ENCODE data around the gene PRPF31.

PRPF31 gene

DNA sequence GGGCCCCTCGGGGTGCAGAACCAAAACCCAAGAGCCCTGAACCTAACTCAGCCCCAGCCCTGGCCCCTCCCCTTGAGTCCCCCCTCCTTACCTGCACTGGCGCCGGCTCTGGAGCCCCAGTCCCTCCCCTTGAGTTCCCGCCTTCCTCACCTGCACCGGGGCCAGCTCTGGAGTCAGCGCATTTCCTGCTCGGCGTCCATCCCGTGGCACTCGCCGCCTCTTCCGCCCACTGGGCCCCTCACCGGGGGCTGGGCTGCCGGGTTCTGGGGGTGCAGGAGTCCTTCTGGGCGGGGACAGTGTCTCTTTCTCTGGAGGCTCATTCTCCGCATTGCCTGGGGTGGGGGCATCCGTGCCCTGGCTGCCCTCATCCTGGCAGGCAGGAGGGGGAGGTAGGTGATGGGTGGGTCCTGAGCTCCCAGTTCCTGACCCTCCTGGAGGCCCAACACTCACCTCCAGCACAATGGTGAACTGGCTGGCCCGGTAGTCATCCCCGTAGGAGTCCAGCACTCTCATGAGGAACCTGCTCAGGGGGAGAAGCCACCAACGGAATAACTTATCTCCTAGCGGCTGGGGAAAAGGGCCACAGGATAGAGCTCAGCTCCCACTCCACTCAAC, 7.6 kb upstream of the PRPF31 start:
- DNase-seq, result no peak

DNA sequence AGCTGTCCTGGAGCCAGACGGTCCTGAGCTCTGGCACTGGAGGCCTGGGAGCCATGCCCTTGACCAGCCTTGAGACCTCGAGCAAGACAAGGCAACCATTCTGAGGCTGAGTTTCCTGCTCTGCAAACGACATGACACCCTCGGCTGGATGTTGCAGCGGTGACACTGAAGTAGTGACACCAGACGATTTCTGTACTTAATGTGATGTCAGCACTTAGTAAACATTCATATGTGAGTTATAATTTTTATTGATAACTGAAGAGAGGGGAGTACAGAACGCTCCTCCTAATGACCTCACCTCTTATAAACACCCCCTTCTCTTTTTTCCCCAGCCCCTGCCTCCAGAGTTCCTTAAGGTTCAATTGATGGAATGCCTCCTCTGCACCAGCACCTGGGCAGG, 7.1 kb upstream of the PRPF31 start:
- DNase-seq, result no peak

DNA sequence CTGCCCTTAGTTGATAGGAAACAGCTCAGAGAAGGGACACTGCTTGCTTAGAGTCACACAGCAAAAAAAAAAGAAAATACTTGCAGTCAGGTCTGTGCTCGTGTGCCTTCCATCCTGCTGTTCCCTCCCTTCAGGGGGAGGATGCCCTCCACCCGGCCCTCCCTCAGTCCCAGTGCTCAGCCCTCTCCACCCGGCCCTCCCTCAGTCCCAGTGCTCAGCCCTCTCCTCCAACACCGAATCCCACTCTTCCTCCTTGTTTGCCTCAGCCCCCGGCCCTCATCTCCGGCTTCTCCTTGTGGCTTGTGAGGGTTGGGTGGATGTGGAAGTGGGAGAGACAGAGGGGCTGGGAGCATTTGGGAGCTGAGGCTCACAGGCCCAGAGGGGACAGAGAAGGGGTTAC, 5.9 kb upstream of the PRPF31 start:
- DNase-seq, result no peak

DNA sequence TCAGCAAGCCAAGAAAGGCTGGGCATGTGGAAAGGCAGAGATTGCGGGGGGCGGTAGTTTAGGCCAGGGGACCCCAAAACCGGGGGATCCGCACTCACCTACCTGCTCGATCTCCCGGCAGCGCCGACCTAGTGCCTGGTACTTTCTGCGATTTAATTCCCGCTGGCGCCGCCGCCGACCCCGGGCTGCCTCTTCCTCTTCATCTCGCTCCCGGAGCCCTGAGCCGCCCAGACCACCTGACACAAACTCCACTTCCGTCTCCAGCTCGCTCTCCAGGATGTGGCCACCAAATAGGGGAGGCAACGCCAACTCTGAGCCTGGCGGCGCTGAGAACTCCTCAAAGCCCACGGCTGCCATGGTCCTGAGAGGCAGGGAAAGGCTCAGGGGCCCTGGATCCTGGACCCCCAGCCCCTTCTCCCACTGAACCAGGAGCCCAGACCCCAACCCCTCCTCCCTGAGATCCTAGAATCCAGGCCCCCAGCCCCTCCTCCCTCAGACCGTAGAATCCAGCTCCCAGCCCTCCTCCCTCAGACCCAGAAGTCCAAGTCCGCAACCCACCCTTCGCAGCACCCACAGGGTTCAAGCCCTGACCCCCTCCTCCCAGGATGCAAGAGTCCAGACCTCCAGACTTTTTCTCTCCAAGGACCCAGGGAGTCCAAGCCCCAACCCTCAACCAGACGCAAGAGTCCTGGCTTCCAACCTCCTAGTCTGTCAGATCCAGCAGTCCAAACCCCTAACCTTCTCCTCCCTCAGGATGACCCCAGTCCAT, 1.0 kb upstream of the PRPF31 start:
- peak in 1 of 2 donors; percentile 61 for DNase-seq

DNA sequence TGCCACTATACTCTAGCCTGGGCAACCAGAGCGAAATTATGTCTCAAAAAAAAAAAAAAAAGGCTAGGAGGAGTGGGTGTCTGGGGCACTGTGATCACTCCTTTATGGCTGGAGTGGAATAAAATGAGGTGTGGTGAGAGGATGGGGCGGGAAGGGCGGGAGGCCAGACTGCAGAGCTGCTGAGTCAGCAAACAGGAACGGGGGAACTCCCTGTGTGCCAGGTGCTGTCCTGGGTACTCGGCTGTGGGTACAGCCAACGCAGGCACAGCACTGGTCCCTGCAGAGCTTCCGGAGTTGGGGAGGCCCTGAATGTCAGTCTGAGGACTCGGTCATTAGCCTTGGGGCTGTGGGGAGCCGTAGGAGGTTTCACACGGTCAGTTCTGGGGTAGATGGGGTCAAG, 5.7 kb downstream of the PRPF31 start:
- DNase-seq, result no peak

DNA sequence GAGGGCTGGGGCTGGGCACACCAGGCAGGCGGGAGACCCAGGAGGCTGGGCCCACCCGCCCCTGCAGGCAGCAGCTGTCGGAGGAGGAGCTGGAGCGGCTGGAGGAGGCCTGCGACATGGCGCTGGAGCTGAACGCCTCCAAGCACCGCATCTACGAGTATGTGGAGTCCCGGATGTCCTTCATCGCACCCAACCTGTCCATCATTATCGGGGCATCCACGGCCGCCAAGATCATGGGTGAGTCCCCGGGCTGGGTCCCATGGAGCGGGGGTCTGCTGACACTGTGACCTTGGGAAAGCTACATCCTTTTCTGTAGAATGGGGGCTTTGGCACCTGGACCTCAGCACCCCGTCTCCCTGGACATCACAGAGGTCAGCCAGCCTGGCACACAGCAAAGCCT, 8.1 kb downstream of the PRPF31 start:
- no peak for DNase-seq

DNA sequence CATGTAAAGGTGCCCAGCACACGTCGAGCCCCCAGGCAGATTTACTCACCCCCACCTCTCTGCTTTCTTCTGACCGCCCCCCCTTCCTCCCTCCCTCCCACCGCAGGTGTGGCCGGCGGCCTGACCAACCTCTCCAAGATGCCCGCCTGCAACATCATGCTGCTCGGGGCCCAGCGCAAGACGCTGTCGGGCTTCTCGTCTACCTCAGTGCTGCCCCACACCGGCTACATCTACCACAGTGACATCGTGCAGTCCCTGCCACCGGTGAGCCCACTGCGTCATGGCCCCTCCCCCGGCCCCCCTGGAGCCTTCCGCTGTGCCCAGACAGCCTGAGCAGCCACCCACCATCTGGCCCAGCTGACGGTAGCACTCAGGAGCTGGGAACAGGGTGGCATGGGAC, 8.8 kb downstream of the PRPF31 start:
- no peak for DNase-seq

DNA sequence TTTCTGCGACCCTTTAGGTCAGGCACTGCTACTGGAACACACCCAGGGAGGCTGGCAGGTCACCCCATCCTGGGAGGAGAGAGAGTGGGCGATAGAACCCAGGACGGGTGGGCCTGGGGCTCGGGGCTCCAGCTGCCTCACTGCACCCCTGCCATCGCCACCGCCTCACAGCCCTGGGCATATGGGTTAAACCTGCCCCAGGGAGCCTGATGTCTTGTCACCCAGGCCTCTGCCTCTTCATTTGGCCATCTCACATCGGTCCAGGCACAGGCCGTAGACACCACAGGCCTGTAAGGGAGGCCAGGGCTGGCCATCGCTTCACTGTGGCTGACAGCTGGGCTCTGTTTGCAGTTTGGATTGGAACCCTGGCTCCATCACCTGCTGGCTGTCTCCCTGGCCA, 10.2 kb downstream of the PRPF31 start:
- no peak for DNase-seq

DNA sequence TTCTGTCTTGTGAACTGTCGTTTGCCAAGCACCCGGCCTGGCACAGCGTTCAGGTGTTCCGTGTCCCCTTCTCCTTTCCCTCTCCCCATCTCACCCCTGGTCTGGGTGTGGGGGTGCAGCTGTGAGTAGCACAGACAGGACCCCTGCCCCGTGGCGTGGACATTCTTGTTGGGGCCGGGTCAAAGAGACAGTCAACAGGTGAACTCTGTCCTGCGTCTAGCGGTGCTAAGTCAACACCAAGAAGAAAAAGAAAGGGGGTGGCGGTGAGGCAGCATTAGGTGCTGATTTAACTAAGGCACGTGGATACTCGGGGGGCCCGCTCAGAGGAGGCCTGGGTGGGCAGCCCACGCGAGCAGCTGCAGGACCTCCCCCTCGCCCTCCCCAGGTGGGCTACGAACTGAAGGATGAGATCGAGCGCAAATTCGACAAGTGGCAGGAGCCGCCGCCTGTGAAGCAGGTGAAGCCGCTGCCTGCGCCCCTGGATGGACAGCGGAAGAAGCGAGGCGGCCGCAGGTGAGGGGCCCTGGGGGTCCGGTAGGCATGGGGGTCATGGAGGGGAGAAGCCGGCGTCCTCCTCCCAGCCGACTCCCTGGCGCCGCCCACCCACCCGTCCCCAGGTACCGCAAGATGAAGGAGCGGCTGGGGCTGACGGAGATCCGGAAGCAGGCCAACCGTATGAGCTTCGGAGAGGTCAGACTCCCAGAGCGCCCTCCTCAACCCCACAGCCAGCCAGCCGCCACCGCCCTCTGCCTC, 12.3 kb downstream of the PRPF31 start:
- DNase-seq, result no peak

DNA sequence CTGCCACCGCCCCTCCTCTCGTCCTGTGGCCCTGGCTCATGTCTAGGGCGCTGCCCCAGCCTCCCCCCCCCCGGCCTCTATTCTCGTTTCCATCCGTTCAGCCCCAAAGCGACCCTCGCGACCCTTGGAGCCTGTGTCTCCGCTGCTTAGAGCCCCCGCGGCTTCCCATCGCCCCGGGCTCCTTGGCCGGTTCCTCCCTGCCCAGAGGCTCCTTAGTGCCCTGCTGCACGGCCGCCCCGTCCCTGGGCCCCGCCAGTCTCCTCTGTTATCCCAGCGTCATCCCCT, 12.8 kb downstream of the PRPF31 start:
- no peak for DNase-seq

DNA sequence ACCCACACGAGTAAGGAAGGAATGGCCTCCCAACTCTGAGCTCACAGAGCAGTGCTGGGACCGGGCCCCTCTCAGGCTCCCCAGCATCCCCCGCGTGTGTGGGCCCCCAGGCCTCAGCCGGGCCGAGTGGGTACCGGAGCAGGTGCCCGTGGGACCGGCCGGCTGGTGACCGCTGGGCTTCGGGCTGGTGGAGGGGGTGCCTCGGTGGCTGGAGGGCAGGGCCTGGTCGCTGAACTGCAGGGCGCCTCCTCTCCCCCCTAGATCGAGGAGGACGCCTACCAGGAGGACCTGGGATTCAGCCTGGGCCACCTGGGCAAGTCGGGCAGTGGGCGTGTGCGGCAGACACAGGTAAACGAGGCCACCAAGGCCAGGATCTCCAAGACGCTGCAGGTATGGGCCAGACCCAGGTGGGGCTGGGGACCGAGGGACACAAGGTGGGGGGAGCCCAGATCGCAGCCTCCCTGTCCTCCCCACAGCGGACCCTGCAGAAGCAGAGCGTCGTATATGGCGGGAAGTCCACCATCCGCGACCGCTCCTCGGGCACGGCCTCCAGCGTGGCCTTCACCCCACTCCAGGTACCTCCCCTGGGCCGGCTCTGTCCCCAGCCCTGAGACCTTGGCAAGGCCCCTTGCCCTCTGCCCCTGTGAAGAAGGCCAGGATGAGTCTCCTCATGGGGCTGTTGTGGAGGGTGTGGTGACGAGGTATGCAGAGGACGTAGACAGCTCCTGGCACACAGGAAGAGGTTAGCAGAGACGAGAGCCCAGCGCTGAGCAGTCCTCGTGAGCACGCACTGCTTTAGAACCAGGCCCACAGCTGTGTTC, 13.5 kb downstream of the PRPF31 start:
- no peak for DNase-seq

DNA sequence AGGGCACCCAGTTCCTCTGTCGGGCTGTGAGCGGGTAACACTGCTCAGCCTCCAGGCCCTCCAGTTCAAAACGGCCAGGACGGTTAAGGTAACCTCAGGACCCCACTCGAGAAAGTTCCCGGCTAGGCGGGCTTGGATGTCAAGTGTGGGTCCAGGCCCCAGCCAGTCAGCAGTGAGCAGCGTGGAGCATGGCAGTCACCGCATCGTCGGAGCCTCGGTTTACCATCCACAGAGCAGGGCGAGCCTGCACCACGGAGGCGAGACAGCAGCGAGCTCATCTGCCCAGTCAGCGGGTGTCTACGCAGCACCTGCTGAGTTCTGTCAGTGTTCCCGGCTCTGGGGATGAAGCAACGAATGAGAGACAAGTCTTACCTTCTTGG, 14.1 kb downstream of the PRPF31 start:
- no peak for DNase-seq

DNA sequence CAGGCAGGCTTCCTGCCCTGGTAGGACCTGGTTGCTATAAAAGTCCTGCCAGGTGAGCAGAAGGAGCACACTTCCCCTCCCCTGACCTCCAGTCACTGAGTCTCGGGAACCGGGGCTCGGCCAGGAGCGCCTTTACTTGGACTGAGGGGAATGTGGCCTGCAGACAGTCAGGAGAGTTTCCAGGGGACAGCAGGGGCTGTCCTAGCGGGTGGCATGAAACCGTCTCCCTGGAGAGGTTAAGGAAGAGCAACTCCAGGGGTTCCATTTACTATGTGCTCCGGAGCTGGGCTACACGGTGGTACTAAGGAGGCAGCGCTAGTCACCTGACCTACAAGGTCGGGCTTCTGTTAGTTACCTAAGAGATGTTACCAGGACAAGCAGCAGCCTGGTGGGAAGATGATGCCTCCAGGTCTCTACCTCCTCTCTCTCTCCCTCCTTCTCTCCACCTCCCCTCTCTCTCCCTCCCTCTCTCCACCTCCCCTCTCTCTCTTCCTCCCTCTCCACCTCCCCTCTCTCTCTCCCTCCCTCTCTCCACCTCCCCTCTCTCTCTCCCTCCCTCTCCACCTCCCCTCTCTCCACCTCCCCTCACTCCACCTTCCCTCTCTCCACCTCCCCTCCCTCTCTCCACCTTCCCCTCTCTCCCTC, 17.9 kb downstream of the PRPF31 start:
- DNase-seq, result no peak

DNA sequence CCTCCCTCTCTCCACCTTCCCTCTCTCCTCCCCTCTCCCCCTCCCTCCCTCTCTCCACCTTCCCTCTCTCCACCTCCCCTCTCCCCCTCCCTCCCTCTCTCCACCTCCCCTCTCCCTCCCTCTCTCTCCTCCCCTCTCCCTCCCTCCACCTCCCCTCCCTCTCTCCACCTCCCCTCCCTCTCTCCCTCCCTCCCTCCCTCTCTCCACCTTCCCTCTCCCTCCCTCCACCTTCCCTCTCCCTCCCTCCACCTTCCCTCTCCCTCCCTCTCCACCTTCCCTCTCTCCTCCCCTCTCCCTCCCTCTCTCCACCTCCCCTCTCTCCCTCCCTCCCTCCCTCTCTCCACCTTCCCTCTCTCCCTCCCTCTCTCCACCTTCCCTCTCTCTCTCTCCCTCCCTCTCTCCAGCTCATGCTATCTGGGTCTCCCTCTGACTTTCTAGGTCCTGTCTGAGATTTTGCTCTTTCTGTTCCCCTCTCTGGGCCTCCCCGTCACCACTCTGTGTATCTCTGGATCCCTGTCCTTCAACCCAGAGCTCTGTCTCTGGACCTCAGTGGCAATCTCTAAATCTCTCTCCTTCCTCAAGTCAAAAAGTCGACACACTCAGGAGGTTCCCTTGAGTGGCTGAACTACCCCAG, 18.5 kb downstream of the PRPF31 start:
- no peak for DNase-seq

DNA sequence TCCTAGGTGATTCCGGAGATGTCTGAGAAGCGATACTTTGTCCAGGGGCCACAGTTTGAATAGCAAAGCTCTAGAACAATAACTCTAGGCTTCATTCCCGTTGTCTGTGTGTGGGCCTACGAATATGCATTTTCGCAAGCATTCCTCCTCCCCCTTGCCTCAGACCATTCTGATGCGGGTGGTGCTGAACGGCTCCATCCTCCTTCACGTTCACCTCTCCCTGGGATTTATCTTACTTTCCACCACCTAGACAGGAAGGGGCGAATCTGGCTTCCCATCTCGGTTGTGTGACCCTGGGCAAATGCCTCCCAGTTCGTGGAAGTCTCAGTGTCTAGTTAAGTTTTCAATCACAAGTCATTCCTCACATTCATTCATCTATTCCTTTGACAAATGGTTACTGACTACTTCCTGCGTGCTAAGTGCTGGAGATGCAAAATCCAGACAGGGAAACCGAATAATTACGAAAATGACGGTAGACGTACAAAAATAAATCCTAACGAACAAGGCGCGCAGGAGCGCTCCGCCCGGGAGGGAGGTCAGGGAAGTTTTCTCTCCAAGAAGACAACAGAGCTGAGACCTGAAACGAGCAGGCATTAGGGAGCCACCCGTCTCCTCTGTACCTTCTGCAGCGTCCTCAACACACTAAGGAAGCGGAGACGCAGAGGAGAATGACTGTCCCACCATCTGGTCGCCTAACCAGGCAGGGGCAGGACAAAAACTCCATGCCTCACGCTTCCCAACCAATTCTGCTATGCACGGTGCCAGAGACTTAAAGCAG, 20.7 kb downstream of the PRPF31 start:
- DNase-seq, result no peak

DNA sequence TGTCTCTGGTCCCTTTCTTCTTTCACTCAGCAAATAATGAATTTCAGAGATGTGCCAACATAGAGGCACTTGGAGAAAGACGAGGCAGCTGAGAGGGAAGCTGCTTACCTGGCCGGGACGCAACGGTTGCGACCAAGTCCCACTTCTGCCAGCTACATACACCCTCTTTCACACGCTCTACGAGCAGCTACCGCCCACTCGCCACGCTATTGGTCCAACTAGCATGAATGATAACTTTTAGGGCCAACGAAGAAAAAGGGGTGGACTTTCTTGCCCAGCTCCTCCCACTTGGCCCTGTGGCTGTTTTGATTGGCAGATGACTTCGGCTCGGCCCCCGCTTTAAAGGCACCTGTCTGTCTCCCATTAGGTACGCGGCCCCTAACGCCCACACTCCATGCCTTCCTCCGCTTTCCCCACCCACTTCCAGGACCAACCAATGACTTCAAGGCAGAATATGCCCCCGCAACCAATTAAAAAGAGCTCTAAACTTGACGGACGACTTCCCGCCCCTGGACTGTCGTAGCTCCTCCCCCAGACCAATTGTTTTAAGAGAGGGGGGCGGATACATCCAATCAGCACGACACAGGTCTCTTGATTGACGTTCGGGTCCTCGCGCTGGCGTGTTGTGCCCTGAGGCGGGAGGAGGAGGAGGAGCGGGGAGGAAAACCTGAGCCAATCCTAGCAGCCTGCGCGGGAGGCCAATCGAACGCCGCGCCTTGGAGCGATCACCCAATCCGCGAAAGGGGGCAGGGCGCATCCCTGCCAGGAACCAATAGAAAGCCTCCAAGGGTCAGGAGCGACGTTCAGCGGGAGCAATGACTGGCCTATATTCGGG, 21.5 kb downstream of the PRPF31 start:
- DNase-seq, result peak; percentile 96 to 100

DNA sequence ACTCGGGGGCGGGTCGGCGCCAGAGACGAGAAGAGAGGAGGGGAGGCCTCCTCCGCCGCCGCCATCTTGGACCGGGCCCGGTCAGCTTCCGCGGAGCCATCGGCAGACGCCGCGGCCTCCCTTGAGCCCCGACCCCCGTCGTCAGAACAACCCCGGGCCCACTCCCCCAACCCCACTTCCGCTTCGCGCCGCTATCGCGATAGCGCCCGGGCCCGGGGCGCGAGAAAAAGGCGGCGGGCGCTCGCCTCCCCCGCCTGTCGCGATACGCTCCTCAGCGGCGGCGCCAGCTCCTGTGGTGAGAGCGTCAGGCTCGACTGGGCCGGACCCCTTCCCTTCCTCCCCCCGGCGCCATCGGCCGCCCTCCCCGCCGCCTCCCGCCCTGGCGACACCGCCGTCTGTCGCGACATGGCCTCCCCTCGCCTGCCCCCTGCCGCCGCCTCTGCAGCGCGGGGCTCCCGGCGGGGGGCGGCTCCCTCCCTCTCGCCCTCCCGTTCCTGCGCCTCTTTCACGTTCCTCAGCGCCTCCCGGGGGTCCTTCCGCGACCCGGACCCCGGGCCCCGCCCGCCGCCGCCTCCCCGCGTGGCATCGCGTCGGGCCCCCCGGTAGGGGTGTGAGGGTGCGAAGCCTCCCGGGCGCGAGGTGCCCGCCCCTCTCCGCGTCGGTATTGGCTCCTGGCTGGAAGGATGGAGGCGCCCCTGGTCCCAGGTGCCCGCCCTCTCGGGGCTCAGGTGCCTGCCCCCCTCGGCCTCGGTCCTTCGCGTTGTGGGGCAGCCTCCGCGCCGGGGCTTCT, 22.3 kb downstream of the PRPF31 start, which contains the start of gene CNOT3:
TSS of gene CNOT3 (plus strand) at position 64 of the 790 bp plus-strand sequence. CDS start 5,217 bp downstream, outside the sequence.
- DNase-seq, result no peak

DNA sequence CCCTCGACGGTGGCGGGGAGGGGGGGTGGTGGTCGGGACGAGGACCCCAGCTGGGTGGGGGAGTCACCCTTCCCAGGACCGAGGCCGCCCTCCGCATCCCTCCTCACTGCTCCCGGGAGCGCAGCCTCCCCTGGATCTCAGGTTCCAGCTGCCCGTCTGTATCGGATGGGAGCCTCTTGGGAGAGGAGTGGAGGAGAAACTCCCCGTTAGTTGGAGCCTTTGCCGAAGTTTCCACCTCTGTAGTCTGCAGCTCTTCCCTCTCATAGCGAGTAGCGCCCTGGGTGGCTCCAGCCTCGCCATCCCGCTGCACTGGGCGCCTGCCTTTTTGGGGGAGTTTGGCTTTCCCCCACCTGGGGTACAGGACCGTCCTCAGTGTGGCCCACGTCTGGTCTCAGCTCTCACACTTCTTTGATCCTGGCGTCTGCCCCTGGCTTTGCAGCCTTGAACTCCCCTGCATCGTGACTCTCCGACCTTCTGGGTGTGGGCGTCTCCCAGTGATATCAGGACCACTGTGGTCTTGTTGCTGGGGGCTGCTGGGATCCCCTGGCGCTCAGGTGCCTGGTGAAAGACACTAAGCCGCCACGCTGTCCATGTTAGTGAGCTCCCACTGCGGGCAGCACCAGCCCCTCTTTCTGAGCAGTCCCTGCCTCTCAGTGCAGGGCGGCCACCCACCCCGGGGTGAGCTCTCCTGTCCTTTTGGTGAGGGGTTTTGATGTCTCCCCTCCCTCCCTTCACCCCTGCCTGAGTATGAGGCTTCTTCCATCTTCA, 23.1 kb downstream of the PRPF31 start:
- DNase-seq, result no peak

DNA sequence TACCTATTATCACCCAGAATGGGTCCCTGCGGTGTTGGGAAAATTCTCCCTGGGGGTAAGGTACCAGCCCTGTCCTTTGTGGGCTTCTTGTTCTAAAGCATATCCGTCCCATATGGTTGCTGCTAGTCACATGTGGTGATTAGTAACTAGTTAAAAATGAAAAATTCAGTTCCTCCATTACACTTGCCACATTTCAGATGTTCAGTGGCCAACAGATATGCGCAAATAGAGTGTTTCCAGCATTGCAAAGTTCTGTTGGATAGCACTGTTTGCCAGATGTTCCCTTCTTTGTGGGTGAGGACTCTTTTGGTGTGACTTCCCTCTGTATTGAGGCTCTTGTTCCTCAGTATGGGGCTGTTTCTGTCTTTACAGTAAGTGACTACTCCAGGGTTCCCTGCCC, 25.8 kb downstream of the PRPF31 start:
- no peak for DNase-seq

Data from bone marrow (tissue), 2 donors.